Progenitor cell of endocrine pancreas (in vitro differentiated cells): ENCODE measurements around the gene FCN2. TPM values are rescaled to one million over a fixed set of nuclear protein-coding genes. Genes with fewer than 3 reads are reported as not detected.
"Not testable (repeated sequence)": the region's sequence is repeated elsewhere in the genome, so short reads cannot be mapped to it uniquely, and the experiment has no call there.

Experiments used
- DNase-seq: peaks from one replicate; pipeline ENCODE4 v3.0.0; 2021; ENCODE audit warnings: low spot score; ENCODE audit not compliant: unreplicated experiment
- H3K27ac Mint-ChIP-seq: 2 replicates; pipeline ENCODE4 v1.8.0; 2021; ENCODE audit warnings: mild to moderate bottlenecking, moderate library complexity, mixed read lengths
- H3K27me3 Mint-ChIP-seq: 2 replicates; pipeline ENCODE4 v1.8.0; 2021; ENCODE audit warnings: mixed read lengths
- H3K36me3 Mint-ChIP-seq: 2 replicates; pipeline ENCODE4 v1.8.0; 2022; ENCODE audit warnings: mixed read lengths; ENCODE audit not compliant: insufficient read depth
- H3K4me1 Mint-ChIP-seq: 2 replicates; pipeline ENCODE4 v1.8.0; 2021; ENCODE audit warnings: low read depth, mixed read lengths
- H3K4me3 Mint-ChIP-seq: 2 replicates; pipeline ENCODE4 v1.8.0; 2021; ENCODE audit warnings: low read depth, mild to moderate bottlenecking, moderate library complexity, mixed read lengths
- H3K9me3 Mint-ChIP-seq: 2 replicates; pipeline ENCODE4 v1.8.0; 2021; ENCODE audit warnings: low read depth, mixed read lengths
- CTCF ChIP-seq: fragments of 200-600 bp; sonication (generic); IDR thresholded peaks from one replicate; pipeline ENCODE4 v1.5.0; 2021; ENCODE audit warnings: antibody characterized with exemption, mild to moderate bottlenecking; ENCODE audit not compliant: unreplicated experiment
- total RNA-seq: library from RNA; stranded (reverse); gene quantifications from 2 replicates; pipeline ENCODE4 v1.2.1, GENCODE V29; 2021

FCN2 gene
- total RNA-seq, 1 donor from 2014 or later, result not detected

GRCh38 chr9:134852906-134853654, 27.5 kb upstream of the FCN2 start:
- H3K4me3 Mint-ChIP-seq, result no peak overlapping the region
- no peak for TF ChIP-seq CTCF
- H3K27ac Mint-ChIP-seq, result no peak overlapping the region
- H3K4me1 Mint-ChIP-seq, result no peaks in the 10 kb centered on the region
- DNase-seq, result no peak
- H3K36me3 Mint-ChIP-seq, result no peaks in the 10 kb centered on the region
- H3K9me3 Mint-ChIP-seq, result peaks cover 4% of the 10 kb centered on the region
- H3K27me3 Mint-ChIP-seq, result peaks cover 20% of the 10 kb centered on the region

GRCh38 chr9:134853893-134854292, 26.7 kb upstream of the FCN2 start:
- Mint-ChIP-seq H3K36me3 (no peaks in the 10 kb centered on the region), H3K9me3 (peaks cover 4% of the 10 kb centered on the region), H3K4me3 (no peak overlapping the region), H3K27ac (no peak overlapping the region), H3K4me1 (no peaks in the 10 kb centered on the region), H3K27me3 (peaks cover 25% of the 10 kb centered on the region)
- no peak for TF ChIP-seq CTCF
- no peak for DNase-seq

- no peaks in the 10 kb centered on the region for H3K4me1 Mint-ChIP-seq
- no peak overlapping the region for H3K4me3 Mint-ChIP-seq
- peaks cover 4% of the 10 kb centered on the region for H3K9me3 Mint-ChIP-seq
- no peak for TF ChIP-seq CTCF
- peaks cover 25% of the 10 kb centered on the region for H3K27me3 Mint-ChIP-seq
- no peak for DNase-seq
- no peak overlapping the region for H3K27ac Mint-ChIP-seq
- H3K36me3 Mint-ChIP-seq, result no peaks in the 10 kb centered on the region
These were observed 26.0 kb upstream of the FCN2 start for GRCh38 chr9:134854541-134854981.

- Mint-ChIP-seq H3K27me3 (peaks cover 30% of the 10 kb centered on the region), H3K4me1 (no peaks in the 10 kb centered on the region), H3K4me3 (no peak overlapping the region), H3K27ac (no peak overlapping the region), H3K9me3 (peaks cover 4% of the 10 kb centered on the region), H3K36me3 (no peaks in the 10 kb centered on the region)
- TF ChIP-seq CTCF, result no peak
- DNase-seq, result no peak
These were observed 25.2 kb upstream of the FCN2 start for GRCh38 chr9:134855231-134855899.

GRCh38 chr9:134855900-134856377, 24.7 kb upstream of the FCN2 start:
- H3K27me3 Mint-ChIP-seq, result peaks cover 30% of the 10 kb centered on the region
- no peaks in the 10 kb centered on the region for H3K4me1 Mint-ChIP-seq
- H3K27ac Mint-ChIP-seq, result no peak overlapping the region
- H3K9me3 Mint-ChIP-seq, result peaks cover 4% of the 10 kb centered on the region
- no peaks in the 10 kb centered on the region for H3K36me3 Mint-ChIP-seq
- no peak overlapping the region for H3K4me3 Mint-ChIP-seq
- DNase-seq, result no peak
- no peak for TF ChIP-seq CTCF

- H3K4me1 Mint-ChIP-seq, H3K27ac Mint-ChIP-seq, H3K36me3 Mint-ChIP-seq, DNase-seq, H3K4me3 Mint-ChIP-seq, H3K9me3 Mint-ChIP-seq: not testable (repeated sequence)
- H3K27me3 Mint-ChIP-seq, result peaks cover 30% of the 10 kb centered on the region
These were observed 23.2 kb upstream of the FCN2 start for GRCh38 chr9:134857451-134857850.
